HUES48 (cell line): ENCODE measurements around the gene TTC9C.
"Not testable (repeated sequence)": the region's sequence is repeated elsewhere in the genome, so short reads cannot be mapped to it uniquely, and the experiment has no call there.

Source experiments
- H3K27ac ChIP-seq: one replicate; pipeline ENCODE4 v1.7.0; 2013; ENCODE audit warnings: low read depth, low read length, inconsistent platforms
- H3K27me3 ChIP-seq: 2 replicates; pipeline ENCODE4 v1.6.1; 2013; ENCODE audit warnings: mild to moderate bottlenecking, low read length; ENCODE audit not compliant: control insufficient read depth, insufficient read depth
- H3K36me3 ChIP-seq: 2 replicates; pipeline ENCODE4 v1.6.1; 2013; ENCODE audit warnings: low read length; ENCODE audit not compliant: control insufficient read depth, insufficient read depth
- H3K4me1 ChIP-seq: 2 replicates; pipeline ENCODE4 v1.6.1; 2013; ENCODE audit warnings: mild to moderate bottlenecking, low read length; ENCODE audit not compliant: control insufficient read depth, insufficient read depth
- H3K4me3 ChIP-seq: 2 replicates; pipeline ENCODE4 v1.5.1; 2013; ENCODE audit warnings: mild to moderate bottlenecking, low read depth, low read length
- H3K9ac ChIP-seq: 2 replicates; pipeline ENCODE4 v1.6.1; 2013; ENCODE audit warnings: mild to moderate bottlenecking, low read depth, low read length, moderate library complexity
- H3K9me3 ChIP-seq: 2 replicates; pipeline ENCODE4 v1.6.1; 2013; ENCODE audit warnings: low read length; ENCODE audit not compliant: control insufficient read depth, insufficient read depth

Gene TTC9C, protein sequence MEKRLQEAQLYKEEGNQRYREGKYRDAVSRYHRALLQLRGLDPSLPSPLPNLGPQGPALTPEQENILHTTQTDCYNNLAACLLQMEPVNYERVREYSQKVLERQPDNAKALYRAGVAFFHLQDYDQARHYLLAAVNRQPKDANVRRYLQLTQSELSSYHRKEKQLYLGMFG

DNA sequence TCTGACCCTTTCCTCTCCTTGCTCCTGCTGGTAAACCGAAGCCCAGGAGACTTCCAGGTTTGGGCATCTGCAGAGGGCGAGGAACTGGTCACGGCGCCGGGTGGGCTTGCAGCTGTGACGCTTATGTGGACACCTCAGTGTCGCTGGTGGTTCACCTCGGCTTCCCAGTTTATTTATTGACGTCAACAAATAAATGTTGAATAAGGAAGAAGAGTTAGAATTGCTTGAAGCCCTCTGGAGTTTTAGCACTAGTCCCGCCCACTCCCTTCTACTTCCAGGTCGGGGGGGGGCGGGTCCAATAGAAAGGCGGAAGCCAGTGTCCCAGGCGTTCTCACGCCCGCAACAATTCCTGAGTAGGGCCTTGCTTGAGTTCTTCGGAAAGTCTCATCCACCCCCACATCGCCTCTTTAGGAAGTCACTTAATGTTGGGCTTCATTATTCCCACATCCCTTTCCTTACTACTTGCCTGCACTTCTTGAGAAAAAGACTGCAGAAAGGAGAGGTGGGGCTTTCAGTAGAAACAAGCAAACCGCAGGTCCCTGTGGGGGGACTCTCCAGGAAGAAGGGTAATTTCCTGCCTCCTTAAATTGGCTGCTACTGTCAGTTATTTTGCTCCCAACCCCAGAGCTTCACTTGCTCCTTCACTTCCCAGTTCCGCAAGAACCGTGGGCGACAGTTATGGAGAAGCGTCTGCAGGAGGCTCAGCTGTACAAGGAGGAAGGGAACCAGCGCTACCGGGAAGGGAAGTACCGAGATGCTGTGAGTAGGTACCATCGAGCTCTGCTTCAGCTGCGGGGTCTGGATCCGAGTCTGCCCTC lies at the start of gene TTC9C:
Gene TTC9C, plus strand, starts transcription at position 316 of the 818 bp plus-strand sequence. Its CDS starts 363 bp downstream, at position 679.
- Histone ChIP-seq H3K36me3 (peaks cover 30% of the 10 kb centered on the region), H3K9me3 (no peaks in the 10 kb centered on the region), H3K27ac (peak within 1 kb of the TSS; percentile 98), H3K4me1 (0 out of 2 replicates have a peak, but pooled peaks cover 9% of the 10 kb centered on the region), H3K9ac (peak within 1 kb of the TSS; percentile 84), H3K27me3 (no peaks in the 10 kb centered on the region), H3K4me3 (peak within 1 kb of the TSS; percentile 88)

DNA sequence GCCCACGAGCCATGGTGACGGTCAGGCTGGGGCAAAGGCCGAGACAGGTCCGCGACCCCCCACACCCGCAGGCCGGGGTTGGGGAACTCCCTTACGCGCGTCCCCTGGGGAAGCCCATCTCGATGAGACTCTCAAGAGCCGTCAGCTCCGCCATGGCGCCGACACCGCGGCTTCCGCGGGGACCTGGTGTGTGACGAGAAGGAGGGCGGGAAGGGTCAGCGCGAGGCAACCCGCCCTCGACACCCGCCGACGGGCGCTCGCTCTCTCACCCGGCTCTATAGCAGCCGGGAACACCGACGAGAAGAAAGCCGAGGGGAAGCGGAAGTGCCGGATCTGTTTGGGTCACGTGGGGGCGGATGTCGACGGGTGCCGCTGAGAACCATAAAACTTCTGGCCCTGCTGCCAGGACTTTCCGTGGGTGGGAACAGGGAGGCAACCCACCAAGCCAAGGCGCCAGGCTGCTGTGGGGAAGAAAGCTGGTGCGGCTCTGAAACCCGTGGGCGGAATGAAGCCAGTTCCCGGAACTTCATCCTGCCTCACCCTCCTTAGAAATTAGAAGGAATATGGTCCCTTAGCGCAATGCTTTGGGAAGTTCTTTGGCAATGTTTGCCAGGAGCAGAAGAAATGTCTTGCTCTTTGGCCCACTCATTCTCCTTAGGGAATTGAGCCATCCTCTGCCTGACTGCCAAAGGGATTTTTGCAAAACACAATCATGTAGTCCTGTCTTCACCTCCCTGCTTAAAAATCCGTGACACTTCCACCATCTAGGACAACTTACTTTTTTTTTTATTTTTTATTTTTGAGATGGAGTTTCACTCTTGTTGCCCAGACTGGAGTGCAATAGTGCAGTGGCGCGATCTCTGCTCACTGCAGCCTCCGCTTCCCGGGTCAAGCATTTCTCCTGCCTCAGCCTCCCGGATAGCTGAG lies 49.3 kb upstream of the TTC9C start, which contains the start of gene UBXN1:
Gene UBXN1, minus strand, starts transcription at position 304 of the 927 bp plus-strand sequence. Its CDS starts 150 bp downstream, at position 154.
- peak within 1 kb of the TSS; percentile 73 for H3K9ac ChIP-seq
- H3K9me3 ChIP-seq, result no peaks in the 10 kb centered on the region
- H3K27me3 ChIP-seq, result no peaks in the 10 kb centered on the region
- peak within 1 kb of the TSS; percentile 73 for H3K27ac ChIP-seq
- peak within 1 kb of the TSS; percentile 88 for H3K4me3 ChIP-seq
- H3K36me3 ChIP-seq, result peaks cover 29% of the 10 kb centered on the region
- peaks cover 9% of the 10 kb centered on the region; the same call in 1 of the 2 replicates for H3K4me1 ChIP-seq

DNA sequence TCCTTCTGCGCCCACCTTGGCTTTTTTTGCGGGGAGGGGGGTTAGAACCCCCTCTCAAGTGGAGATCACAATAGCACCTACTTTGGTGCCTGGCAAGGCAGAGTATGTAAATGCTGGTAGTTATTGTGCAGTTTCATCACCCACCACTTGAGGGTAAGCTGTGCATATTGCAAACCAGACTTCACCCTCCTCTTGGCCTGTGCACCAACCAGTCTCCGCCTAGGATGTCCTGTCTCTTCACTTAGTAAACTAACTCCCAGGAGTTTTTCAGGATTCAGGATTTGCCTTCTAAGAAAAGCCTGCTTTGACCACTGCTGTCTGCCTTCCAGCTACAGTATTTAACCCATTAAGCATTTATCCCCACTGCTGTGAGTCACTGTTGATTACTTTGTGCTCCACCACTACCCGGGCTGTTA lies 47.5 kb upstream of the TTC9C start:
- no peaks in the 10 kb centered on the region for H3K9me3 ChIP-seq
- H3K27me3 ChIP-seq, result no peaks in the 10 kb centered on the region
- H3K36me3 ChIP-seq, result peaks cover 21% of the 10 kb centered on the region
- H3K4me1 ChIP-seq, result peaks cover 9% of the 10 kb centered on the region; the same call in 1 of the 2 replicates
- no peak overlapping the region for H3K27ac ChIP-seq
- no peak overlapping the region for H3K4me3 ChIP-seq
- H3K9ac ChIP-seq, result no peak overlapping the region

DNA sequence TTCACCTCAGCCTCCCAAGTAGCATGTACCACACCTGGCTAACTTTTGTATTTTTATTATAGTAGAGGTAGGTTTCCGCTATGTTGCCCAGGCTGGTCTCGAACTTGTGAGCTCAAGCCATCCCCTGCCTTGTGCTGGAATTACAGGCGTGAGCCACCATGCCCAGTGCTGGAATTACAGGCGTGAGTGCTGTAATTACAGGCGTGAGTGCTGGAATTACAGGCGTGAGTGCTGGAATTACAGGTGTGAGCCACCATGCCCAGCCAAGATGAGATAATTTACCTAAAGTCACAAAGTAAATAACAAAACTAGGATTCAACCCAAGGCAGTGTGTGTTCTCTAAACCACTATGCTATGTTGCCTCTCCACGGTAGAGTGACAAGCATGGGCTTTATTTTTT lies 45.8 kb upstream of the TTC9C start:
- Histone ChIP-seq H3K27me3 (no peaks in the 10 kb centered on the region), H3K9ac (no peak overlapping the region), H3K4me1 (peaks cover 9% of the 10 kb centered on the region; the same call in 1 of the 2 replicates), H3K27ac (no peak overlapping the region), H3K36me3 (peaks cover 7% of the 10 kb centered on the region), H3K9me3 (no peaks in the 10 kb centered on the region), H3K4me3 (no peak overlapping the region)

DNA sequence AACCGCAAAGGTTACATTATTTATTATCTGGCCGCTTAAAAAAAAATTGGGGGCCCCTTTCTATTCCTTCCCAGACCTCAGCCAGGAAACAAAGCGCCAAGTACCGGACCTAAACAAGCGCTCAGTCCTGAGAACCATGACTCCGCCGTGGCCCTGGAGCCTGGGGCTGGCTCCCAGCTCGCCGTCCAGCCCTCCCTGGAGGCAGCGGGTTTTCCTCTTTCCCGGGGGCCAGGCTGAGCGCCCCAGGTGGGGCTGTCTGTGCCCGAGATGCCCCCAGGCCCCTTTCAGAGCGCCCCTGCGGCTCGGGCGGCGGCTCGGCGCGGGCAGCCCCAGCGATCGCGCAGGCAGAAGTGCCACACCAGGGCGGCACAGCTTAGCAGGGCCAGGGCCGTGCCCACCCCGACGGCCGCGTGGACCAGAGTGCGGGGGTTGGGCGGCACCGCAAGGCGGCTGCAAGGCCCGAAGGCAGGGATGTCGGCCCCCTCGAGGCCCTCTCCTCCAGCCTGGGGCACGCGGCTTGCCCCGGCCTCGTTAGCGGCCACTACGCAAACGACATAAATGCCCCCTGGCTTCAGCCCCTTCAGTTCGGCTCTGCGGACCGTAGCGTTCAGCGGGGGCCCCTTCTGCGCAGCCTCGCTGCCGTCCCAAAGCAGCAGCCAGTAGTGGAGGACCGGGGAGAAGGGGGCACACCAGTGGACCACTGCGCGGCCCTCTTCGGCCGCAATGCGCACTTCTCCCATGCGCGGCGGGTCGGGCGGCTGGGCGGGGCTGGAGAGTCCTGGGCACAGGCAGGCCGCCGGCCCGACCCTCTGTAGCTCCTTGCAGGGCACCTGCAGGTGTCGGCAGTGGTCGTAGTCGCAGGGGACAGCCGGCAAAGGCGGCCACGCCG lies 40.5 kb upstream of the TTC9C start:
- Histone ChIP-seq H3K27ac (no peak overlapping the region), H3K27me3 (no peaks in the 10 kb centered on the region), H3K4me1 (no peaks in the 10 kb centered on the region), H3K9ac (no peak overlapping the region), H3K36me3 (peaks cover 29% of the 10 kb centered on the region), H3K4me3 (no peak overlapping the region), H3K9me3 (no peaks in the 10 kb centered on the region)

DNA sequence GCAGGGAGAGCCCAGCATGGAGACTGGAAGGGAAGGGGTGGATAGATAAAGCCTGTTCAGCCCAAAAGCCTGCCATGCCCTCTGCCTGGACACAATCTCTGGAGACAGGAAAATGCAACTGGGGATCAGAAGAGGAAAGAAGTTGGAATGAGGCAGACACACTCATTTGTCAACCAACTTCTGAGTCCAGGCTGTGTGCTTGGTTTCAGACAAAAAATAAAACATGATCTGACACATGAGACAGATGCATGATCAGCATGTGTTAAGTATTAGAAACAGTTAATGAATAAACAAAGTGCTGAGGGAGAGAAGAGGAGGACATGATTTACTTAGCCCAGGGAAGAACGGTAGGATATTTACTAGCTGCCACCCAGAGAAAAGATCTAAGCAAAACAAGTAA lies 39.8 kb upstream of the TTC9C start:
- no peaks in the 10 kb centered on the region for H3K9me3 ChIP-seq
- no peak overlapping the region for H3K27ac ChIP-seq
- no peak overlapping the region for H3K4me3 ChIP-seq
- H3K9ac ChIP-seq, result no peak overlapping the region
- H3K27me3 ChIP-seq, result no peaks in the 10 kb centered on the region
- H3K36me3 ChIP-seq, result peaks cover 36% of the 10 kb centered on the region
- H3K4me1 ChIP-seq, result no peaks in the 10 kb centered on the region

DNA sequence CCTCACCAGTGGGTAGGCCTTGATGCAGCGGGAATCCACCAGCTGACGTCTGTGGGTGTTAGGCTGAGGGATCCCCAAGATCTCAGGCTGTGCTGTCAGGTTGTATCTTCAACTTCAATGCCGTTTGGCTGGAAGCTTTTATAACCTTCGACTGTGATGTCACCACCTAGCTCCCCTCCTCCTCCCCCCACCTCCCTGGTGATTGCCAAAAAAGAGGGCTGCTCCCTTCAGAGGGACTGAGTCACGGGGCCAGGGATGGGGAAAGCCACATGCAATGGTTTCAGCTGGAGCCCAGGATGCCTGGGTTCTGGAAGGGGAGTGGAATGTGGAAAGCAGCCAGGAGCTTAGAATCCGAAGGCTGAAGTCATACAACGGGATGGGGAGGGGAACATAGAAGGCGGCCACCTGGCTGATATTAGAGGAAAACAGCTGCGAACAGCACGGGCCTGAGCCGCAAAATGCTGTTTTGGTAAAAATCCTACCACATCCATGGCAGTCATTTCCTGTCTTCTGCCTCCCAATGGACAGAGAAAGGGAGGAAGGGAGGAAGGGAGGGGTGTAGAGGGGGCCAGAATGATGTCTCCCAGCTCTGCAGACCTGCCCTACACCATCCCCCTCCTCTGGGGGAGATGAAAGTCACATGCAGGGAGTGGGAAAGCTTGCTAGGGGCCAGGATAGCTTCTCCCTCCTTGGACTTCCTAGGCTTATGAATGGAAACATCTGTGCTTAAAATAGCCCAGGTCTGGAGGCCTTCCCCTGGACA lies 38.7 kb upstream of the TTC9C start, which contains the start of gene LRRN4CL:
Gene LRRN4CL, minus strand, starts transcription at position 110 of the 763 bp plus-strand sequence. CDS start 1,022 bp downstream, outside the sequence.
- H3K4me3 ChIP-seq, result no peak within 1 kb of the TSS
- no peak within 1 kb of the TSS for H3K9ac ChIP-seq

DNA sequence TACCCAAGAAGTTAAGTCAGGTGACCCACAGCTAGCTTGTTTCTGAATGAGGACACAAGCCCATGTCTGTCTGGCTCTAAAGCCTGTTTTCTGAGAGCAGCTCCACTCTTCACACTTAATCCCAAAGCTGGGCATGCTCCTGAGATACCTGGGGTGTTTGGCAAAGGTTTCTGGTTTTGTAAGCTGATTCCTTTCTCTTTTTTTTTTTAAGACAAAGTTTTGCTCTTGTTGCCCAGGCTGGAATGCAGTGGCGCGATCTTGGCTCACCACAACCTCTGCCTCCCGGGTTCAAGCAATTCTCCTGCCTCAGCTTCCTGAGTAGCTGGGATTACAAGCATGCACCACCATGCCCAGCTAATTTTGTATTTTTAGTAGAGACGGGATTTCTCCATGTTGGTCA lies 34.7 kb upstream of the TTC9C start:
- H3K27me3 ChIP-seq, result not testable (repeated sequence)

More for the DNA sequence above, 38.7 kb upstream of the TTC9C start, which contains the start of gene LRRN4CL:
- no peaks in the 10 kb centered on the region for H3K27me3 ChIP-seq
- no peaks in the 10 kb centered on the region for H3K4me1 ChIP-seq
- no peak within 1 kb of the TSS for H3K27ac ChIP-seq
- H3K36me3 ChIP-seq, result peaks cover 44% of the 10 kb centered on the region
- no peaks in the 10 kb centered on the region for H3K9me3 ChIP-seq

DNA sequence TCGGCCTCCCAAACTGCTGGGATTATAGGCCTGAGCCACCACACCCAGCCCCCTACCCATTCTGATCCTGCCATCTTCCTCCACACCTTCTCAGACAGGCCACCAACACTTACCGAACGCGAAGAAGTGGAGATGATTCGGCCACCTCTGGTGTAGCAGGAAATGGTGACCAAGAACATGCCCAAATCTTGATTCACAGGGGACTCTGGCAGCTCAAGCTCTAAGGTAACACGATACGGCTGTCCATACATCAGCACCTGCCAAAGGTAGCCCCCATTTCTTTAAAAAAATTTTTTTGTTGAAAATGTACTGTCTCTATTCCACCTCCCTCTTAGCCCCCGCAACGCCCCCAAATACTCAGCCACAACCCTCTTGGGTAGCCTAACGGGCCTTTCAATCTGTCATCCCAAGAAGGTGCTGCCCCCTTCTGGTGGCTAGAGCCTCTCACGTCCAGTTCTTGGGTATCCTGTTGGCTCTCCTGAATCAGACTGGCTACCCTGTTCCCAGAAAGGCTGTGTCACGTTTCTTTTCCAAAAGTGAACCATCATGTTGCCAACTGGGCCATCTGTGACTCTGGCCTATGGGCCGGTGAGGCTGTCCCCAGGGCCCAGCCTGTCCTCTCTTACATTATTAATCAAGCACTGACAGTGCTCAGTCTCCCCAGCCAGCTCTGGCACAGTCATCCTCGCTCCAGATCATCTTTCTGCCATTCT lies 33.7 kb upstream of the TTC9C start:
- Histone ChIP-seq H3K9me3 (no peaks in the 10 kb centered on the region), H3K27ac (peak overlapping the region; percentile 60), H3K36me3 (peaks cover 45% of the 10 kb centered on the region), H3K27me3 (no peaks in the 10 kb centered on the region), H3K4me1 (no peaks in the 10 kb centered on the region), H3K4me3 (no peak overlapping the region), H3K9ac (no peak overlapping the region)

More for the DNA sequence above, 34.7 kb upstream of the TTC9C start:
- H3K27ac ChIP-seq, H3K4me1 ChIP-seq, H3K9ac ChIP-seq, H3K4me3 ChIP-seq, H3K9me3 ChIP-seq: not testable (repeated sequence)
- H3K36me3 ChIP-seq, result peaks cover 44% of the 10 kb centered on the region
